Measurements from ENCODE around the gene FRMD6.

Gene FRMD6

GRCh38 chr14:51648296-51648695 is 3.4 kb upstream of the FRMD6 start:
- Histone ChIP-seq H3K4me1 (ENCODE audit: control insufficient read depth in 1 of 2, insufficient read depth in 2 of 2, low read length in 2 of 2) (peaks cover 5 to 15% of the 10 kb centered on the region in 2 donors), H3K9ac (ENCODE audit: low read depth in 1 of 2, low read length in 2 of 2) (no peak overlapping the region), H3K36me3 (ENCODE audit: control insufficient read depth in 1 of 2, insufficient read depth in 2 of 2, low read length in 2 of 2) (no peaks in the 10 kb centered on the region), H3K27me3 (ENCODE audit: control insufficient read depth in 1 of 2, insufficient read depth in 2 of 2, low read length in 2 of 2) (peaks cover 0 to 2% of the 10 kb centered on the region in 2 donors), H3K4me3 (ENCODE audit: low read depth in 1 of 2, low read length in 2 of 2) (no peak overlapping the region), H3K9me3 (ENCODE audit: control insufficient read depth in 1 of 2, low read length in 2 of 2) (no peaks in the 10 kb centered on the region), H3K27ac (ENCODE audit: low read depth, low read length) (no peak overlapping the region)

GRCh38 chr14:51650716-51651387 is 858 bp upstream of the FRMD6 start:
- H3K9me3 ChIP-seq (ENCODE audit: control insufficient read depth in 1 of 2, low read length in 2 of 2) = no peaks in the 10 kb centered on the region
- no peaks in the 10 kb centered on the region for H3K36me3 ChIP-seq (ENCODE audit: control insufficient read depth in 1 of 2, insufficient read depth in 2 of 2, low read length in 2 of 2)
- peaks cover 3 to 12% of the 10 kb centered on the region in 2 donors for H3K27me3 ChIP-seq (ENCODE audit: control insufficient read depth in 1 of 2, insufficient read depth in 2 of 2, low read length in 2 of 2)
- H3K9ac ChIP-seq (ENCODE audit: low read depth in 1 of 2, low read length in 2 of 2) = peak overlapping the region; percentile 72 to 91
- peak overlapping the region; percentile 76 to 85 for H3K4me3 ChIP-seq (ENCODE audit: low read depth in 1 of 2, low read length in 2 of 2)
- H3K4me1 ChIP-seq (ENCODE audit: control insufficient read depth in 1 of 2, insufficient read depth in 2 of 2, low read length in 2 of 2) = peaks cover 8 to 15% of the 10 kb centered on the region in 2 donors
- peak overlapping the region; percentile 93 for H3K27ac ChIP-seq (ENCODE audit: low read depth, low read length)

- Histone ChIP-seq H3K27ac (ENCODE audit: low read depth, low read length) (peak overlapping the region; percentile 75), H3K36me3 (ENCODE audit: control insufficient read depth in 1 of 2, insufficient read depth in 2 of 2, low read length in 2 of 2) (no peaks in the 10 kb centered on the region), H3K4me3 (ENCODE audit: low read depth in 1 of 2, low read length in 2 of 2) (peak overlapping the region; percentile 74 to 76), H3K9me3 (ENCODE audit: control insufficient read depth in 1 of 2, low read length in 2 of 2) (no peaks in the 10 kb centered on the region), H3K4me1 (ENCODE audit: control insufficient read depth in 1 of 2, insufficient read depth in 2 of 2, low read length in 2 of 2) (peaks cover 8 to 15% of the 10 kb centered on the region in 2 donors), H3K27me3 (ENCODE audit: control insufficient read depth in 1 of 2, insufficient read depth in 2 of 2, low read length in 2 of 2) (peaks cover 3 to 12% of the 10 kb centered on the region in 2 donors), H3K9ac (ENCODE audit: low read depth in 1 of 2, low read length in 2 of 2) (peak overlapping the region; percentile 38 to 81)
Observed at GRCh38 chr14:51652168-51653078, 713 bp downstream of the FRMD6 start.

GRCh38 chr14:51653079-51653774 is 1.5 kb downstream of the FRMD6 start:
- H3K27me3 ChIP-seq (ENCODE audit: control insufficient read depth in 1 of 2, insufficient read depth in 2 of 2, low read length in 2 of 2) = peaks cover 3 to 12% of the 10 kb centered on the region in 2 donors
- peak overlapping the region; percentile 74 to 76 for H3K4me3 ChIP-seq (ENCODE audit: low read depth in 1 of 2, low read length in 2 of 2)
- no peaks in the 10 kb centered on the region for H3K36me3 ChIP-seq (ENCODE audit: control insufficient read depth in 1 of 2, insufficient read depth in 2 of 2, low read length in 2 of 2)
- H3K4me1 ChIP-seq (ENCODE audit: control insufficient read depth in 1 of 2, insufficient read depth in 2 of 2, low read length in 2 of 2) = peaks cover 10 to 15% of the 10 kb centered on the region in 2 donors
- no peaks in the 10 kb centered on the region for H3K9me3 ChIP-seq (ENCODE audit: control insufficient read depth in 1 of 2, low read length in 2 of 2)
- H3K9ac ChIP-seq (ENCODE audit: low read depth in 1 of 2, low read length in 2 of 2) = peak overlapping the region; percentile 38 to 81
- H3K27ac ChIP-seq (ENCODE audit: low read depth, low read length) = no peak overlapping the region

GRCh38 chr14:51653775-51654532 is 2.2 kb downstream of the FRMD6 start:
- no peaks in the 10 kb centered on the region for H3K9me3 ChIP-seq (ENCODE audit: control insufficient read depth in 1 of 2, low read length in 2 of 2)
- H3K36me3 ChIP-seq (ENCODE audit: control insufficient read depth in 1 of 2, insufficient read depth in 2 of 2, low read length in 2 of 2) = no peaks in the 10 kb centered on the region
- H3K9ac ChIP-seq (ENCODE audit: low read depth in 1 of 2, low read length in 2 of 2) = peak overlapping the region in 1 of 2 donors; percentile 32
- peaks cover 10 to 15% of the 10 kb centered on the region in 2 donors for H3K4me1 ChIP-seq (ENCODE audit: control insufficient read depth in 1 of 2, insufficient read depth in 2 of 2, low read length in 2 of 2)
- no peak overlapping the region for H3K27ac ChIP-seq (ENCODE audit: low read depth, low read length)
- peaks cover 3 to 12% of the 10 kb centered on the region in 2 donors for H3K27me3 ChIP-seq (ENCODE audit: control insufficient read depth in 1 of 2, insufficient read depth in 2 of 2, low read length in 2 of 2)
- H3K4me3 ChIP-seq (ENCODE audit: low read depth in 1 of 2, low read length in 2 of 2) = peak overlapping the region; percentile 19 to 41

GRCh38 chr14:51654533-51654845 is 2.8 kb downstream of the FRMD6 start:
- Histone ChIP-seq H3K27me3 (ENCODE audit: control insufficient read depth in 1 of 2, insufficient read depth in 2 of 2, low read length in 2 of 2) (peaks cover 3 to 12% of the 10 kb centered on the region in 2 donors), H3K9ac (ENCODE audit: low read depth in 1 of 2, low read length in 2 of 2) (no peak overlapping the region), H3K9me3 (ENCODE audit: control insufficient read depth in 1 of 2, low read length in 2 of 2) (no peaks in the 10 kb centered on the region), H3K27ac (ENCODE audit: low read depth, low read length) (no peak overlapping the region), H3K4me3 (ENCODE audit: low read depth in 1 of 2, low read length in 2 of 2) (no peak overlapping the region), H3K36me3 (ENCODE audit: control insufficient read depth in 1 of 2, insufficient read depth in 2 of 2, low read length in 2 of 2) (no peaks in the 10 kb centered on the region), H3K4me1 (ENCODE audit: control insufficient read depth in 1 of 2, insufficient read depth in 2 of 2, low read length in 2 of 2) (peaks cover 10 to 15% of the 10 kb centered on the region in 2 donors)

- Histone ChIP-seq H3K36me3 (ENCODE audit: control insufficient read depth in 1 of 2, insufficient read depth in 2 of 2, low read length in 2 of 2) (no peaks in the 10 kb centered on the region), H3K9me3 (ENCODE audit: control insufficient read depth in 1 of 2, low read length in 2 of 2) (no peaks in the 10 kb centered on the region), H3K4me3 (ENCODE audit: low read depth in 1 of 2, low read length in 2 of 2) (no peak overlapping the region), H3K27me3 (ENCODE audit: control insufficient read depth in 1 of 2, insufficient read depth in 2 of 2, low read length in 2 of 2) (peaks cover 3 to 12% of the 10 kb centered on the region in 2 donors), H3K9ac (ENCODE audit: low read depth in 1 of 2, low read length in 2 of 2) (no peak overlapping the region), H3K27ac (ENCODE audit: low read depth, low read length) (no peak overlapping the region), H3K4me1 (ENCODE audit: control insufficient read depth in 1 of 2, insufficient read depth in 2 of 2, low read length in 2 of 2) (peaks cover 6 to 10% of the 10 kb centered on the region in 2 donors)
Observed at GRCh38 chr14:51657762-51658161, 6.1 kb downstream of the FRMD6 start.

GRCh38 chr14:51658441-51659173 is 6.9 kb downstream of the FRMD6 start:
- peaks cover 3 to 6% of the 10 kb centered on the region in 2 donors for H3K27me3 ChIP-seq (ENCODE audit: control insufficient read depth in 1 of 2, insufficient read depth in 2 of 2, low read length in 2 of 2)
- H3K4me1 ChIP-seq (ENCODE audit: control insufficient read depth in 1 of 2, insufficient read depth in 2 of 2, low read length in 2 of 2) = peaks cover 0 to 3% of the 10 kb centered on the region in 2 donors
- no peaks in the 10 kb centered on the region for H3K36me3 ChIP-seq (ENCODE audit: control insufficient read depth in 1 of 2, insufficient read depth in 2 of 2, low read length in 2 of 2)
- no peak overlapping the region for H3K9ac ChIP-seq (ENCODE audit: low read depth in 1 of 2, low read length in 2 of 2)
- no peak overlapping the region for H3K27ac ChIP-seq (ENCODE audit: low read depth, low read length)
- no peaks in the 10 kb centered on the region for H3K9me3 ChIP-seq (ENCODE audit: control insufficient read depth in 1 of 2, low read length in 2 of 2)
- H3K4me3 ChIP-seq (ENCODE audit: low read depth in 1 of 2, low read length in 2 of 2) = no peak overlapping the region

- peaks cover 0 to 3% of the 10 kb centered on the region in 2 donors for H3K4me1 ChIP-seq (ENCODE audit: control insufficient read depth in 1 of 2, insufficient read depth in 2 of 2, low read length in 2 of 2)
- H3K9me3 ChIP-seq (ENCODE audit: control insufficient read depth in 1 of 2, low read length in 2 of 2) = no peaks in the 10 kb centered on the region
- H3K4me3 ChIP-seq (ENCODE audit: low read depth in 1 of 2, low read length in 2 of 2) = no peak overlapping the region
- H3K27ac ChIP-seq (ENCODE audit: low read depth, low read length) = no peak overlapping the region
- H3K27me3 ChIP-seq (ENCODE audit: control insufficient read depth in 1 of 2, insufficient read depth in 2 of 2, low read length in 2 of 2) = no peaks in the 10 kb centered on the region
- H3K36me3 ChIP-seq (ENCODE audit: control insufficient read depth in 1 of 2, insufficient read depth in 2 of 2, low read length in 2 of 2) = no peaks in the 10 kb centered on the region
- H3K9ac ChIP-seq (ENCODE audit: low read depth in 1 of 2, low read length in 2 of 2) = no peak overlapping the region
Observed at GRCh38 chr14:51660741-51661140, 9.0 kb downstream of the FRMD6 start.
